GM19468 (cell line): Measurements from ENCODE around the gene ABHD2.

ENCODE experiments used
- ATAC-seq: cut with Tn5 transposase; IDR thresholded peaks from one replicate; pipeline ENCODE4 v1.9.1; 2021; ENCODE audit warnings: mild to moderate bottlenecking, moderate library complexity, moderate number of reproducible peaks; ENCODE audit not compliant: unreplicated experiment; ENCODE audit errors: extremely low read depth

Gene ABHD2

DNA sequence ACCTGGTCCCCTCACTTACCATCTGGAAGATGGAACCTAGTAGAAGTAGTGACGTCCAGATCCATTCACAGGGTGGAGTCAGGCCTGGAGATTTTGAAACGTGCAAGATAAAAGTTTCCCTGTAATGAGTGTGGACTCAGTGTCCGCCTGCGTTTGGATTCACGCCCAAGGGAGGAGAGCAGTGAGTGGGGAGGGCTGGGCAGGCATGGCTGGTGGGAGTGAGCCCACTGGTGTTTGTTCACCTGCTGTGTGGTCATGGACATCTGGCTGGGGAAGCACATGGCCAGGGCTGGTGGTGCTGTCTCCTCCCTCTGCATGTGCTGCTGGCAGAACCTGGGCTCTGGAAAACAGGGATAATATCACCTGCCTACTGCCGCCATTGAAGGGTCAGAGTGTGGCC, 96.1 kb downstream of the ABHD2 start:
- ATAC-seq: no peak

DNA sequence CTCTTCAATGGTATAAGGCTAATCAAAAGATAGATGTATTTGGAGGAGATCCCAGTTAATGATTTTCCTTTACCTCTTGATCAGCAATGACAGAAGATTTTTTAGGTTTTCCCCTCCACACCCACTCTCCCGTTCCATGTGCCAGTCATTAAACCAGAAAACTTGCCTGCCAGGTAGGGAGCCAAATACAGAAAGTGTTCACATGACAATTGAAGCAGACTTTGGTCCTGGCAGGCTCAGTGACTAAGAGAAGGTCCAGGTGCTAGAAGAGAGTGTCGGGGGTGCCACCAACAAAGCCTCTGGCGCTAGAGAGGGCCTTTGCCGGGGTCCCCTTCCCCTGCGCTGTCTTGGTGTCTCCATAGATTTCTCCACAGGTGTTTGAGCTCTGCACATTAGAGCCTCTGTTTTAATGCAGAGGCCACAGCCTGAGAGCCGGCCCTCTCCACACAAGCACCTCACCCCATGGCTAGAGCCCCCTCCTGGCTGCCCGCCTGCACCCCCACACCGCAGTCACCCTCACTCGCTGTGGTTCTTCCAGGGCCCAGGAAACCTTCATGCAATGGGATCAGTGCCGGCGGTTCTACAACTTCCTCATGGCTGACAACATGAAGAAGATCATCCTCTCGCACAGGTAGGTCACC, 96.8 kb downstream of the ABHD2 start:
- no peak for ATAC-seq

DNA sequence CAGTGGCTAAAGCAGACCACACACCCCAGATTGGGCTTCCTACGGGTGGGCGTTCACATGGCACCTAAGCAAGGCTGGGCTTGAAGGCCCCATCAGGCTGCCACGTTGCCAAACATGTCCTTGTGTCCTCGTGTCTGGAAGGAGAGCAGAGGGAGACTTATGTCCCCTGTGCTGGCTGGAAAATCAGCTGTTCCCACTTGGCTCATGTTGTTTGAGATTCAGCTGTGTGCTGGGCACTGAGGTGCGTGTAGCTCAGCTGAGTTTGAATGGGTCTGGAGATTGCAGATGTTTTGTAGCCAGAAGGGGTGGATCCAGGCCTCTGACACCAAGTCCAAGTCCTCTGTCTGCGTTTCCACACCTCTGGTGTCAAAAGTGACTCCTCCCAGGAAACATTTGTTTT, 98.5 kb downstream of the ABHD2 start:
- ATAC-seq: no peak

DNA sequence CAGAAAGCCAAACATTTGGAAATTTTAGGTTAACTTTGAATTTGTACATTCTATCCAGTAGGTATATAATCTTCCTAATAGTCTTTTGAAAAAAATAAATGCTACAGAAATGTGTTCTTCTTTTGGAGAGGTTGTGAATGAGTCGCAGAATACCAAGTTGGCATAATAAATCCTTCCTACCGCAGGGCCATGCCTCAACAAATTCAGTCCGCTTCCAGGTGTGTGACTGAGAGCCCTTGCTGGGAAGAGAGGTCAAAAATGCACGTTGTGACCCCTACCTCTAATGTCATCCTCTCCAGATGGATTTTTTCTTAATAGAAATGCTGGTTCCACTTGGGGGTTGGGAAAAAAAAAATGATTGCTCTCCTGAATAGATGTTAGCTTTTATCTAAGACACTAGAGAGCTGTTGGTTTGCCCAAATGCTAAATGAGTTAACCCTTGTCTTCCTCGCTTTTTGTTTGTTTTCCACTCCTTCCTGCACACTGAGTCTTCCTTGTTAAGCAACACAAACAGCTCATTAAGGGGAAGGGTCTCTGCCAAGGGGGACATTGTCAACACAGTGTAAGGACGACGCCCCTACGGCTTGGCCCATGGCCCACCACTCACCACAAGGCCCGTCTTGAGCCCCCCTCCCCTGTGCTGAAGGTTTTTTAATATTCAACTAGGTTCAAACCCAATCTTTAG, 99.2 kb downstream of the ABHD2 start:
- no peak for ATAC-seq

DNA sequence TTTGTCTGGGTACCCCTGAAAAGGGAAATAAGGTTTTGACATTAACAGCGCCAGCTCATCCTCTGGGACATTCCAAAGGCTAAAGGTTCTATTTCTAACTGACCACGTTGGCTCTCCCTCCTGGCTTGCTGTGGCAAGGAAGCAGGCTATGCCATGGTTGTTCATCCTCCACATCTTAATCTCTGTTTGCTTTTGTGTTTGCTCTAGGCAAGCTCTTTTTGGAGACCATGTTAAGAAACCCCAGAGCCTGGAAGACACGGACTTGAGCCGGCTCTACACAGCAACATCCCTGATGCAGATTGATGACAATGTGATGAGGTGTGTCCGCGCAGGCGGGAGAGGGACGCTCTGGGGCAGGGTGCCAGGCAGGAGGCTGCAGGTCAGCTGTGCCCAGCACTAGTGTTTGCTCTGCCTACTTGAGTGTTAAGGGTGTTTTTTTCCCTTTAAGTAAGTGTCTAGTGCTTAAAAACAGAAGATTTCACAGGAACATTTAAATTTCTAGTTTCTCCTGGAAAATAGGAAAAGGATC, 99.8 kb downstream of the ABHD2 start:
- ATAC-seq: no peak

DNA sequence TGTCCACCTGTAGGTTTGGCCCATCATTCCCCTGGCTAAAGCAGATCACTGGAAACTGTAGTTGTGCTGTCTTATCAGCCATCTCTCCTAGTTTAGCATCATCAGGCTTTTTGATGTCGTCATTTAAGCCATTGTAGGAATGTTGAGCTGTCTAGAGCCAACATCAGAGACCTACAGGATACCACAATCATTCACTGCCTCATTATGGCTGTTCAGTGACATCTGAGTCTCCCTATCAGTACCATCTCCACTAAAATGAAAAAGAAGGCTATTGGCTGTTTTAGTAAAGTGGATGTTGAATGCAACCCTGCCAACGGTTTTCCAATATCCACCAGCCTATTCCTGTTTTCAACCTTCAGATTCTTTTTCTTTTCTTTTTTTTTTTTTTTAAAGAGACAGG, 103.9 kb downstream of the ABHD2 start:
- ATAC-seq: no peak

DNA sequence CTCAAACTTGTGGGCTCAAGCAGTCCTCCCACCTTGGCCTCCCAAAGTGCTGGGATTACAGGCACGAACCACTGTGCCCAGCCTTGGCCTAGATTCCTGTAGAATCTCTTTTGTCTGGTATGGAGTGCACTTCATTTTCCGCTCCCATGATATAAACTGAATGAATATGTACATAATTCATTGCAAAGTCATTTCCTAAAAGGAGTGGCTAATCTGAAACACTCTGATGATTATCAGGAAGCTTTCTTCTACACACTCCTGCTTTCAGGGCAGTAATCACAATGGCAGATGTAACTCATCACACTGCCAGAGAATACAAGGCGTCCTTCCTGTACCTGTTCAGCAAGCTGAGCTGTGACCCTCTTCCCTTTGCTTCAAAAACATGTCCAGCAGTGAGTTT, 104.5 kb downstream of the ABHD2 start:
- ATAC-seq: no peak

DNA sequence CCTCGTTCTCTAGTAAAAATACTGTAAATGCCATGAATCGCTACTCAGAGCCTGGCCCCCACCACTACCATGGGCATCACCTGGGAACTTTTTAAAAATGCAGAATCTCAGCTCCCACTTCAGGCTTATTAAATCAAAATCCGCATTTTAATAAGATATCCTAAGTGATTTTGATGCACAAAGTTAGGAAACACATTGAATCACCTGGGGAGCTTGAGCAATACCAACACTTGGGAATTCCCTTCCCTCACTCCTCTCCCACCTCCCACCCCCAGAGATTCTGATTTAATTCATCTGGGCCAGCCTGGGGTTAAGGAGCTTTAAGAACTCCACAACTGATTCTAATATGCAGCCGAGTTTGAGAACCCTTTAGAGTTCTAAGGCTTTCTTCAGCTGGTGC, 106.4 kb downstream of the ABHD2 start:
- no peak for ATAC-seq

DNA sequence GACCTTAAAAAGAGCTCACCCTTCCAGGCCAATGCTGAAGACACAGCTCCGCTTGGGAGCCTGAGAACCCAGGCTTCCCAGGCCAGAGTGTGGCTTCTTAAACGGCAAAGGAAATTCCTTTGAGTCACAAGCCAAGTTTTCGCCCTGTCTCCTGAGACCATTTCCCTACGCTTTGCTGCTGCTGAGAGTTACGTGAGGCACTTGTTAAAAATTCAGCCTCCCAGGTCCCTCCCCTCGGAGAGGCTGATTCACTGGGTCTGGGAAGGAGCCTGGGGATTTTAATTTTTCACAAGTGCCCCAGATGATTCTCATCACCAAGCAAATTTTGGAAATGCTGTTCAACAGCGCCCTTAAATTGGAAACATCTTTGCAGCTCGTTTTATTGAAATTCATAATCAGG, 107.6 kb downstream of the ABHD2 start:
- no peak for ATAC-seq

DNA sequence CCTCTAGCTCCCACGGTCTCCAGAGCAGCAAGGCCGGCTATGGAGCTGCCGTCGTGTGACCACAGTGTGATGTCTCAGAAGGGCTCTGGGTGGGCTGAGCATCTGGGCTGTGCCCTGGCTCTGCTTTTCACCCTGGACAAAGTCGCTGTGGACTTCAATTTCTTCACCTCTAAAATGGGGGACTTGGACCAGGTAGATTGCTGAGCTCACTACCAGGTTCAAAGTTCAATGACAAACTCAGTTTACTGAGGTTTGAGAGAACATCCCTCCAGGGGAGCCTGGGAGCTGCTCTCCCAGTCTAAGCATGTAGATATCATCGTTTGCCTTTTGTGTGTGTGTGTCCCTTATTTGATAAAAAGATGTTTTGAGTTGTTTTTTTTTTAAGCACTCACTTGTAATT, 108.0 kb downstream of the ABHD2 start:
- ATAC-seq: no peak

DNA sequence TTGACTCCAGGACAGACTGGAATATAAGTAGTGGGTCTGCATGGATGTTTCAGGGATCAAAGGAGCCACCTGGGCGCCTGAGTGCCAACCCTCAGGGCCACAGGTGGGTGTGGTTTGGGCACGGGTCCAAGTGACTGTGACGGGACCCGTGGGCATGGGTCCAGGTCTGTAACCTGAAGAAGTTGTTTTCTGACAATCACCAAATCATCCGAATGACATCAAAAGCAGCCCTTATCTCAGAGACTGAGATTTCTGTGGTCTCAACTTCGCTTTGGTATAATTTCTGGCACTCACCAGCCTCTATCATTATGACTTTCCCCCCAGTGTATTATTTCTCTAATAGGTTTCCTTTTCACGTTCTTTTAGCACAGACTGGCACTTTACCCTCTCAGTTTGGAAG, 108.7 kb downstream of the ABHD2 start:
- ATAC-seq: no peak

DNA sequence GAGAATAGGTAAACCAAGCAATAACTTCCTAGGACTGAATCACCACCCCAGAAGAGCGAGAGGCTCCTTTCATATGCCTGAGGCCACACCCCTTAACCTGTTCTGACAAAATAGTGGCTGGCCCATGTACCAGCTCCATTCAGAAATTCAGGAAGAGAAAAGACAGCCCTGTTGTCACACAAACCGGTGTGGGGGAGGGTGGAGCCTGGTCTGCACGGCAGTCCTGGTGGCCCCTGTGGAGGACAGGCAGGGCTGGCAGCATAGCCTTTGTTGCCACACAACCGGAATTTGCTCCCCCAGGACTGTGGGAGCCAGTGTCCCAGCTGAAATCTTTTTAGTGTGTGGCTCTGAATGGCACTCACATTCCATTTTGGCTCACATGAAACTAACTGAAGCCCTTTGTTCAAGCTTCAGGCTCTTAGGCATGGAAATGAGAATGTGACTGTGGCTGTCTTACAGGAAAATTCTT, 109.3 kb downstream of the ABHD2 start:
- no peak for ATAC-seq

DNA sequence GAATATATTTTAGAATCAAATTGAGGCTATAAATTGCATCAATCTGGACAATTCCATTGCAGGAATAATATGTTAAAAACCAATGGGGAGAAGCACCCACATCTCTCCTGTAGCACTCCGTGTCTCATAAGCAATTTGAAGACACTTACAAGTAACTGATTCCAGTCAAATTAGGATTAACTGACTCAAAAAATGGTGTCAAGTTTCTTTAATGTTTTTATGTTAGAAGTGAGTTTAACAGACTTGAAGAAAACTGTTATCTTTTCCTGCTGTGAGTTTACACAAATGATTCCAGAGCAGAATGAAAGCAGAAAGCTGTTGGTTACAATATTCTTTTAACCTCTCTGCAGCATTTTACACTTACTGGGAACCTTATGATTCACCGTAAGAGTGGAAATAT, 109.9 kb downstream of the ABHD2 start:
- ATAC-seq: no peak

DNA sequence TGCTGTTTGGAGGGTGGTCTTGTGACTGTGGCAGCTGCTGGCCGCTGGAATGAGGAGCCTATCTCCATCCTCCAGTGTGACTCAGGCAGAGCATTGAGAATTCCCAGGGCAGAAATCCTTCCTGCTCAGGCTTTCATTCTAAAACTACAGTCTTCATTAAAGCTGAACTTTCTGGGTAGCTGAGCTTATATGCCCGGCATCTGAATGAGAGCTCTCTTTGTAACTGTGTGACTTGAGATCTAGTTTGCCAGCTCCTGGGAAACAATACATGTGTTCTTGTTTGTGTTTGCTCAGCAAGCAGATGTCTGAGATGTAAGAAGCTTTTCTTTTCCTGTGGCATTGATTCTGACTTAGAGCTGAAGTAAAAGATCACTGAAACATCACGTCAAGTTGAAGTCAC, 110.7 kb downstream of the ABHD2 start:
- ATAC-seq: no peak

DNA sequence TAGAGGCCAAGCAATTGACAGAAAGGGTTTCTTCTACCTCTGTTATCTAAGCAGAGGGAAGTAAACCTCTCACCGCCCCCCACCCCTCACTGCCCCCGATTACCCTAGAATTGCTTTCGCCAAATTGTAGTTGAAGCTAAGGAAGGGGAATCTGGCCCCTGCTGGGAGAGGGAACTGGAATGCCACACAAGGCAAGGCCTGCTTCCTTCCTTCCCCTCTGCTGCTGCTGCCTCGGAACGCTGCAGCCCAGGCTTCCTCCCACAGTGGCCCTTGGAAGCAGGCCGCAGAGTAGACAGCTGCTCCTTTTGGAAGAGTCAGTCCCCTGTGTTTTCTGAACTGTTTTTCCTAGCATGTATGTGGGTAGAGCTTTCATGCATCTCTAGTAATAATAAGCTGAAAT, 111.5 kb downstream of the ABHD2 start:
- no peak for ATAC-seq

DNA sequence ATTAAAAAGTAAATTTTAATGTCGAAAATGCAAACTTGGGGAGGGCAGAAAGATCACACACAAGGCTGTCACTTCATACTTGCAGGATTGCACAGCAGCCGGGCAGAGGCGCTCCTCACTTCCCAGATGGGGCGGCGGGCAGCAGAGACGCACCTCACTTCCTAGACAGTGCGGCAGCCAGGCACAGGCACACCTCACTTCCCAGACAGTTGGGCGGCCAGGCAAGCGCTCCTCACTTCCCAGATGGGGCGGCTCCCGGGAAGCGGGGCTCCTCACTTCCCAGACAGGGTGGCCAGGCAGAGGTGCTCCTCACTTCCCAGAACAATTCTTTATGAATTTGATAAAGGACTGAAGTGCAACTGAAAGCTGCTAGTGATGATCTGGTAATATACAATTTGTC, 111.9 kb downstream of the ABHD2 start:
- no peak for ATAC-seq

DNA sequence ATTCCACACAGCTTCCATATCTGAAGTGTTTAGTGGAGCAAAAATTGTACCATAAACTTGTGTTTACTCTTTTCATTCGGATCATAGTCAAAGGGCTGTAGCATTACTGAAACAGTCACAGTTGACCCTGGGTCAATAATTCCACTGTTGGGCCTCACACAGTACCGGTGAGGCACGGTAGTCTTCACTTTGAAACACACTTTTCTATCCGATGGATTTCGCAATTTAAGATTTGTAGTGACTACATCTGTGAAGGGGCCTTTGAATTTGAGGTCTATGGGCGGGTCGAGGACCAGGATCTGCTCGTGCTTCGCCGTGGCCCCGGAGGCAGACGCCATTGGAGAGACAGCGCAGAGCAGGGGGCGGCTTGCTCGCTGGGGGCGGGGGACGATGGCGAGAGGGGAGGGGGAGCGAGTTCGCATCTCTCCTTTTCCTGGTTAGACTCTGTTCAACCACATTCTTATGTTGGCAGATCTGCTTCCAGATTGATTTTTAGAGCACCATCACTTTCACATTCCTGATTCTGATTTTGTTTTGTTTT, 113.3 kb downstream of the ABHD2 start:
- no peak for ATAC-seq

DNA sequence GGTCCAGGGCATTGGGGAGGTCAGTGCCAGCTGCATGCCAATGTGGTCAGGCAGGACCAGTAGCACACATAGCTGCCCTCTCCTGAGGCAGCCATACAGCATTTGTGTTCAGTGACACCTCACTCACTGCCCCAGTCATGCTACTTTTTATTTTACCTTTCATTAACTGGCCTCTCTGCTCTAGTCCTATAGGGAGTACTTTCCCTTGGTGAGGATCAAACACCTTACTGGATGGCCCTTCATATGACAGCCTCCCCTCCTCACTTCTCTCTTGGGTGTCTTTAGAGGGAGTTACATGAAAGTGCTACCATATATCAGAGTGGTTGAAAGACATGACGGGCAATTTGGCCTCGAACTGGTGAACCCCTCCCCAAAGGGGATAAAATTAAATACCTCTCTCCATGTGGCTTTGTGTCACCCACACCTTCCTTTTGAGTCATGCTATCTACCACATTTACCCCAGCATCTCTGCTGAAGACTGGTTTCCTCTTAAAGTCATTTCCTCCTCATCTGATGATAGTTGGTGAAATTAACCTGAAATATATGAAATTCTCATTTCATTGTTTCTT, 115.5 kb downstream of the ABHD2 start:
- no peak for ATAC-seq

DNA sequence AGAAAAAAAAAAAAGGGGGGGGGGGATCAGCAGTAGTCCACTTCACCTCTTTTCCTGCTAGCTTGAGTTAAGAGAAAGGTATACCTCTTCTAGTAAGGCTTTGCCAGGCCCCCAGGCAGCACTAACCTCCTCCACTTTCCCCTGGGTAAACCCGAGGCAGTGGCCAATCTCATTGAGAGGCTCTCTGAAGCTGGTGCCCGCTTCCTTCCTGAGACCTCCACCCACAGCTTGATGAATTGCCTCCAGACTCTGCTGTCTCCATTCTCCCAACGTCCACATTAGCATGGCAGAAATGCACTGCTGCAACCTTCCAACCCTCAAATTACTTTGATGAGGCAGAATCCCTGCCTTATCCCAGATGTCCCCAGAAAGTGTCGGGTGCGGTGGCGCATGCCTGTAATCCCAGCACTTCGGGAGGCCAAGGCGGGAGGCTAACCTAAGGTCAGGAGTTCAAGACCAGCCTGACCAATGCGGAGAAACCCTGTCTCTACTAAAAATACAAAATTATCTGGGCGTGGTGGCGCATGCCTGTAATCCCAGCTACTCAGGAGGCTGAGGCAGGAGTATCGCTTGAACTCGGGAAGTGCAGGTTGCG, 117.8 kb downstream of the ABHD2 start:
- no peak for ATAC-seq

DNA sequence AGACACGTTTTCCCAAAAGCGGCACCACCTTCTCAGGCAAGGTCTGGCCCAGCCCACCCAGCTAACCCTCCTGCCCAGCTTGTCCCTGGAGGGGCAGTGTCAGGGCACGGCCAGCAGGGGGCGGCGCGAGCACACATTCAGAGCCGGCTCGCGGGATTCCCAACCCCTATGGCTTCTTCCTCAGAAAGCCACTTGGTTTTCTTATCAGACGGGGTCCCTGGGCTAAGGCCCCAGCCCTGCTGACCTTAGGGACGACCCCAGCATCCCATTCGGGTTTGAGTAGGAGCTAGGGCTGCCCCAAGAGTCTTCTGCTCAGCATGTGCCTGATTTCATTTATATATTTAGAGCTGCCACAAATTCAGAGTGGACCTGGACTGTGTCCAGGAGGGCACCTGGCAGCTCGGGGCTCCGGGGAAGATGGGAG, 118.7 kb downstream of the ABHD2 start:
- no peak for ATAC-seq

DNA sequence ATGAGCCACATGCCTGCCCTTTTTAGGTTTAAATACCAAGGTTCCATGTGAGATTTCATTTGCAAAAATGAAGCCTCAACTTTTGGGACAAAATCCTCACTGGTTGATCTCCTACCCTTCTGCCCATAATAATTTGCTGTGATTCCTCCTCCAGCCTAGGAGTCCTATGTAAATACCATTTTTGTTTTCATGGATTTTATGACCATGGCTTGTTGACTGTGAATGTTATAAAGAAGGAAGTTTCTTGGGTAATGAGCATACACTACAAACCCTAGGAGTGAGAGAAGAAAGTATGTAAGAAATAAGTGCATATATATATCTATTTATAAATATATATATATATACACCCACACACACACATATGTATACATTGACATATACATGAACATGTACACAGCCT, 120.0 kb downstream of the ABHD2 start:
- ATAC-seq: no peak
